GM12878 (cell line): ENCODE measurements around the gene TJP1. TPM values are rescaled to one million over a fixed set of nuclear protein-coding genes. Genes with fewer than 3 reads are reported as not detected.

Experiments used
- ATAC-seq: fragments of 200-7000 bp; cut with Tn5 transposase; 3 replicates; pipeline ENCODE4 v1.9.1; 2020; ENCODE audit warnings: mild to moderate bottlenecking, moderate library complexity
- BruUV-seq: library from RNA; stranded (reverse); fragments of 400-500 nt; replicated peaks from 2 replicates; lab custom pipeline; 2021; lab: Mats Ljungman, UMichigan
- CTCF ChIA-PET: fragments of 300-600 bp; sonication (Branson Sonifier 250); formaldehyde crosslinking; extraction: SDS; loops from one replicate; lab custom pipeline; 2021; ENCODE audit warnings: inconsistent platforms; lab: Yijun Ruan, JAX
- POLR2A ChIA-PET: fragments of 350-600 bp; formaldehyde crosslinking; extraction: SDS; loops from one replicate; lab custom pipeline; 2021; ENCODE audit warnings: inconsistent platforms; lab: Charles Lee
- RAD21 ChIA-PET: fragments of 300-600 bp; sonication (Branson Sonifier 250); formaldehyde crosslinking; loops from one replicate; lab custom pipeline; 2023; ENCODE audit warnings: antibody characterized with exemption; ENCODE audit not compliant: unreplicated experiment; lab: Charles Lee
- SMC1A ChIA-PET: fragments of 300-600 bp; sonication (Branson Sonifier 250); formaldehyde crosslinking; loops from one replicate; lab custom pipeline; 2023; ENCODE audit not compliant: unreplicated experiment, uncharacterized antibody; lab: Charles Lee
- DNase-seq: peaks from one replicate; pipeline ENCODE4 v3.0.0-alpha.2; 2011; ENCODE audit warnings: low read depth, low spot score
- FAIRE-seq: peaks from 3 replicates; lab custom pipeline; 2011; peaks lifted over from hg19 to GRCh38; lab: Jason Lieb, UNC
- H2AFZ ChIP-seq: 2 replicates; pipeline ENCODE4 v1.6.0; 2011; ENCODE audit warnings: low read depth, low read length, control low read depth; ENCODE audit not compliant: control insufficient read depth
- H3K27ac ChIP-seq: 2 replicates; pipeline ENCODE4 v1.5.1; 2011; ENCODE audit warnings: control low read depth; ENCODE audit not compliant: control insufficient read depth, insufficient read depth
- H3K27me3 ChIP-seq, 2 experiments: replicated peaks in 1 of 2; 2 replicates each; pipeline versions ENCODE4 v1.6.0 to v1.6.1; 2011; ENCODE audit warnings: low read length in 1 of 2; ENCODE audit not compliant: control insufficient read depth in 2 of 2, insufficient read depth in 2 of 2
- H3K36me3 ChIP-seq, 2 experiments: 2 replicates each; pipeline ENCODE4 v1.5.1; 2011; ENCODE audit warnings: low read length in 1 of 2; ENCODE audit not compliant: control insufficient read depth in 2 of 2, insufficient read depth in 2 of 2
- H3K4me1 ChIP-seq: 2 replicates; pipeline ENCODE4 v1.6.1; 2011; ENCODE audit warnings: mild to moderate bottlenecking, low read length, moderate library complexity, mixed read lengths; ENCODE audit not compliant: control insufficient read depth, insufficient read depth
- H3K4me2 ChIP-seq: 2 replicates; pipeline ENCODE4 v1.6.0; 2011; ENCODE audit warnings: control low read depth; ENCODE audit not compliant: control insufficient read depth, insufficient read depth
- H3K4me3 ChIP-seq: fragments of 200-600 bp; sonication (generic); 2 replicates; pipeline ENCODE4 v1.5.1; 2016
- H3K79me2 ChIP-seq: 2 replicates; pipeline ENCODE4 v1.6.0; 2011; ENCODE audit warnings: low read length; ENCODE audit not compliant: control insufficient read depth, insufficient read depth
- H3K9ac ChIP-seq: 2 replicates; pipeline ENCODE4 v1.8.0; 2011; ENCODE audit warnings: low read length, control low read depth, mixed read lengths; ENCODE audit not compliant: control insufficient read depth, insufficient read depth
- H3K9me3 ChIP-seq: replicated peaks from 3 replicates; pipeline ENCODE4 v1.5.1; 2011; ENCODE audit warnings: mild to moderate bottlenecking, low read length; ENCODE audit not compliant: control insufficient read depth, insufficient read depth
- H4K20me1 ChIP-seq: 2 replicates; pipeline ENCODE4 v1.6.0; 2011; ENCODE audit not compliant: control insufficient read depth, insufficient read depth
- BMI1 ChIP-seq: fragments of 450-650 bp; IDR thresholded peaks from 2 replicates; pipeline ENCODE4 v1.6.1; 2016; ENCODE audit warnings: mild to moderate bottlenecking, moderate library complexity, borderline replicate concordance
- CBFB ChIP-seq: IDR thresholded peaks from 2 replicates; pipeline ENCODE4 v1.6.1; 2016; ENCODE audit warnings: antibody characterized with exemption, low read depth
- DPF2 ChIP-seq: fragments of 450-650 bp; IDR thresholded peaks from 2 replicates; pipeline ENCODE4 v1.6.1; 2017; ENCODE audit warnings: mild to moderate bottlenecking
- EED ChIP-seq: sonication (generic); IDR thresholded peaks from 2 replicates; pipeline ENCODE4 v1.6.1; 2016; ENCODE audit warnings: antibody characterized with exemption, low read depth
- HDGF ChIP-seq: fragments of 450-650 bp; IDR thresholded peaks from 2 replicates; pipeline ENCODE4 v1.6.1; 2016; ENCODE audit warnings: antibody characterized with exemption
- IKZF1 ChIP-seq: fragments of 450-650 bp; conservative IDR thresholded peaks from 2 replicates; pipeline ENCODE4 v1.6.1; 2017; ENCODE audit warnings: antibody characterized with exemption, mild to moderate bottlenecking
- NFIC ChIP-seq: IDR thresholded peaks from 2 replicates; pipeline ENCODE4 v1.6.1; 2012; ENCODE audit warnings: low read depth, mild to moderate bottlenecking, inconsistent platforms, low read length, moderate library complexity
- POLR2A ChIP-seq: IDR thresholded peaks from 2 replicates; pipeline ENCODE4 v1.6.1; 2011; ENCODE audit warnings: low read depth, mild to moderate bottlenecking, low read length
- POU2F2 ChIP-seq: IDR thresholded peaks from 3 replicates; pipeline ENCODE4 v1.6.1; 2011; ENCODE audit warnings: low read depth, mild to moderate bottlenecking, low read length, borderline replicate concordance
- RAD51 ChIP-seq: fragments of 450-650 bp; IDR thresholded peaks from 2 replicates; pipeline ENCODE4 v1.6.1; 2016; ENCODE audit warnings: moderate library complexity, mild to moderate bottlenecking, inconsistent platforms
- SUZ12 ChIP-seq: fragments of 200-600 bp; sonication (generic); IDR thresholded peaks from one replicate; pipeline ENCODE4 v1.6.1; 2018; ENCODE audit warnings: antibody characterized with exemption, mild to moderate bottlenecking; ENCODE audit not compliant: unreplicated experiment
- TCF7 ChIP-seq: IDR thresholded peaks from 2 replicates; pipeline ENCODE4 v1.6.1; 2014; ENCODE audit warnings: antibody characterized with exemption, borderline replicate concordance
- YBX1 ChIP-seq: fragments of 450-650 bp; IDR thresholded peaks from 2 replicates; pipeline ENCODE4 v1.6.1; 2016; ENCODE audit warnings: antibody characterized with exemption
- ZNF207 ChIP-seq: fragments of 450-650 bp; IDR thresholded peaks from 2 replicates; pipeline ENCODE4 v1.6.1; 2014; ENCODE audit warnings: antibody characterized with exemption, mild to moderate bottlenecking, borderline replicate concordance
- WGBS: methylation state at CpG from one replicate; pipeline ENCODE4 v1.1.6; 2016; ENCODE audit warnings: low lambda C conversion rate; ENCODE audit not compliant: insufficient replicate concordance, insufficient coverage; ENCODE audit errors: missing lambda C conversion rate; 5-methylcytosine and 5-hydroxymethylcytosine counted together
- in situ Hi-C: fragments of 300-500 bp; cut with MboI; formaldehyde crosslinking; loops from 9 replicates; pipeline ENCODE4 v1.14.3; 2018; ENCODE audit warnings: mixed read lengths
- intact Hi-C: fragments of 100-400 bp; cut with micrococcal nuclease; formaldehyde crosslinking; loops from one replicate; pipeline ENCODE4 v1.14.2; 2022; ENCODE audit not compliant: unreplicated experiment
- polyA plus RNA-seq, 11 experiments: library from polyadenylated mRNA; depleted of rRNA in 4 of 11; unstranded in 6 of 11; stranded (reverse) in 5 of 11; fragments of >200 nt; fragmentation: Nextera tagmentation in 4 of 11; fragmentation: Illumina TruSeq in 1 of 11; extraction: Ambion mirVana in 4 of 11; extraction: Trizol in 1 of 11; gene quantifications; 1 replicate in 1 of 11; 2 replicates in 10 of 11; pipeline versions ENCODE4 v1.2.1 to v1.2.3, GENCODE V29; 2011 to 2016; ENCODE audit warnings: inconsistent platforms in 2 of 11, missing spikeins in 2 of 11, low read depth in 1 of 11
- total RNA-seq, 4 experiments: library from RNA; depleted of rRNA in 3 of 4; stranded (reverse); fragments of >200 nt in 3 of 4; fragmentation: Illumina TruSeq in 1 of 4; extraction: Trizol in 1 of 4; gene quantifications; 2 replicates each; pipeline versions ENCODE4 v1.2.1 to v1.2.3, GENCODE V29; 2013 to 2021
- TF ChIP-seq, protein P1 (sequence below): fragments of 450-650 bp; conservative IDR thresholded peaks from 2 replicates; pipeline ENCODE4 v1.6.1; 2017; ENCODE audit warnings: mild to moderate bottlenecking, moderate library complexity
- TF ChIP-seq, protein P2 (sequence below): fragments of 450-650 bp; IDR thresholded peaks from 2 replicates; pipeline ENCODE4 v1.6.1; 2017; ENCODE audit warnings: borderline replicate concordance

The TJP1 gene
- total and polyA plus RNA-seq, 10 of the 15 experiments (the other 5 are each of a cell fraction or from before 2014, with no cell fraction given): 0.01 to 0.49 (median 0.08) TPM; not detected in 7

DNA sequence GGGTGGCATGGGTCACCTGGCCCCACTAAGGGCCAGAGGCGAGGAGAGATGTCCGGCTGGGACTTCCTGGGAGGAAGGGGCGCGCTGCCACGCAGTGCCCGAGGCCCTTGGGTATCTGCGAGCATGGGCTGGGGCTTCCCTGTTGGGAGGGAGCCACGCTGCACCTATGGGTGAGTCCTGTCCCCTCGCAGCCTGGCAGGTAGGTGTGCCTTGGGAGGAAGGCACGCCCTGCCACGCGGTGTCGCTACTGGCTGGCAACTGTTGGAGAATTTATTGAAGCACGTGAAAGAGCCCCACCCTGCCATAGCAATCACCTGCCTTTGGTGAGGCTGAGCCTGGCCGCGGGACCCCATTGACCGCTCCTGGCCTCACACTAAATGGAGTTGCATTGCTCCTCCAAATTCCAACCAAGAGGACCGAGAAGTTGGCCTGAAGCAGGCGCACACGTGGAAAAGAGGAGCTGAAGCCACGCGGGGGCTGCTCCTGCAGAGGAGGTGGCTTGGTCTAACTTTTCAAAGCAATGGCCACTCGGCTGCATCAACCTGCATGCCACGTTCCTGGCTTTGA, 134.2 kb downstream of the TJP1 start (continued):
- TF ChIP-seq, protein P1, sequence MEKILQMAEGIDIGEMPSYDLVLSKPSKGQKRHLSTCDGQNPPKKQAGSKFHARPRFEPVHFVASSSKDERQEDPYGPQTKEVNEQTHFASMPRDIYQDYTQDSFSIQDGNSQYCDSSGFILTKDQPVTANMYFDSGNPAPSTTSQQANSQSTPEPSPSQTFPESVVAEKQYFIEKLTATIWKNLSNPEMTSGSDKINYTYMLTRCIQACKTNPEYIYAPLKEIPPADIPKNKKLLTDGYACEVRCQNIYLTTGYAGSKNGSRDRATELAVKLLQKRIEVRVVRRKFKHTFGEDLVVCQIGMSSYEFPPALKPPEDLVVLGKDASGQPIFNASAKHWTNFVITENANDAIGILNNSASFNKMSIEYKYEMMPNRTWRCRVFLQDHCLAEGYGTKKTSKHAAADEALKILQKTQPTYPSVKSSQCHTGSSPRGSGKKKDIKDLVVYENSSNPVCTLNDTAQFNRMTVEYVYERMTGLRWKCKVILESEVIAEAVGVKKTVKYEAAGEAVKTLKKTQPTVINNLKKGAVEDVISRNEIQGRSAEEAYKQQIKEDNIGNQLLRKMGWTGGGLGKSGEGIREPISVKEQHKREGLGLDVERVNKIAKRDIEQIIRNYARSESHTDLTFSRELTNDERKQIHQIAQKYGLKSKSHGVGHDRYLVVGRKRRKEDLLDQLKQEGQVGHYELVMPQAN: no peak
- no peak for TF ChIP-seq SUZ12
- TF ChIP-seq YBX1: no peak
- no peak for TF ChIP-seq CBFB
- no peak for TF ChIP-seq IKZF1
- TF ChIP-seq EED: no peak
- no peak for TF ChIP-seq NFIC

DNA sequence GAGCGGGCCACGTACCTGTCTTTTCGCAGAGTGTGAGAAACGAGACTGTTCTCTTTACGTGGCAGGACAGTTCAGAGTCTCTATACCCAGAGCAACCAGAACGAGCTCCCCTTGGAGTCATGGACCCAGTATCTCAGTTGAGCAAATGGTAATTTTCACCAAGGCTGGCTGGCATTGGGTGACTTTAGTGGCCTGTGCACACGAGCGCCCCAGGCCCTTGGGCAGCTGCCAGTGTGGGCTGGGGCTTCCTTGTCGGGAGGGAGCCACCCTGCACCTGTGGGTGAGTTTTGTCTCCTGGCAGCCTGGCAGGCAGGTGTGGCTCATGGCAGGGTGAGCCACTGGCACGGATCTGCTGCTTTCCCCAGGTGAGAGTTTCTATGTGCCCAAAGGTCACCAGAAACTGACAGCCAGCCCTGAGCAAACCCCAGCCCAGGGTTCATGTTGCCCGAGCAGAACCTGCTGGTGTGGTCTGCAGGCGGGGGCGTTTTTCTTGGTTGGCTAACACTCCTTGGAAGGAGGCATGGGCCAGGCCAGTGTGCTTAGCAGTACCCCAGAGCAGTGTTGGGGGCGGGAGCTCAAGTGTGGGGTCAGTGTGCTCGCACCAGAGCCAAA, 135.0 kb downstream of the TJP1 start:
- DNase-seq (no peak), ATAC-seq (no peak), FAIRE-seq (no peak)
- H3K9ac ChIP-seq: no peak overlapping the region
- no peaks in the 10 kb centered on the region for H4K20me1 ChIP-seq
- no peaks in the 10 kb centered on the region for H3K36me3 ChIP-seq
- intact Hi-C loops: no loop called here
- SMC1A ChIA-PET: no interaction called here
- H3K4me1 ChIP-seq: no peaks in the 10 kb centered on the region
- no peaks in the 10 kb centered on the region for H3K79me2 ChIP-seq
- WGBS: 34% methylated on average over 15 of the region's 15 CpGs
- no peak overlapping the region for H3K4me3 ChIP-seq
- no peak overlapping the region for H3K27ac ChIP-seq
- in situ Hi-C loops: no loop called here
- no peaks in the 10 kb centered on the region; the same call in 2 of the 3 replicates for H3K9me3 ChIP-seq
- CTCF ChIA-PET: no interaction called here
- POLR2A ChIA-PET: no interaction called here
- TF ChIP-seq POU2F2 (no peak), DPF2 (no peak), YBX1 (no peak), POLR2A (no peak), ZNF207 (no peak), TCF7 (no peak), HDGF (no peak), BMI1 (no peak), RAD51 (no peak)
- TF ChIP-seq, protein P2, sequence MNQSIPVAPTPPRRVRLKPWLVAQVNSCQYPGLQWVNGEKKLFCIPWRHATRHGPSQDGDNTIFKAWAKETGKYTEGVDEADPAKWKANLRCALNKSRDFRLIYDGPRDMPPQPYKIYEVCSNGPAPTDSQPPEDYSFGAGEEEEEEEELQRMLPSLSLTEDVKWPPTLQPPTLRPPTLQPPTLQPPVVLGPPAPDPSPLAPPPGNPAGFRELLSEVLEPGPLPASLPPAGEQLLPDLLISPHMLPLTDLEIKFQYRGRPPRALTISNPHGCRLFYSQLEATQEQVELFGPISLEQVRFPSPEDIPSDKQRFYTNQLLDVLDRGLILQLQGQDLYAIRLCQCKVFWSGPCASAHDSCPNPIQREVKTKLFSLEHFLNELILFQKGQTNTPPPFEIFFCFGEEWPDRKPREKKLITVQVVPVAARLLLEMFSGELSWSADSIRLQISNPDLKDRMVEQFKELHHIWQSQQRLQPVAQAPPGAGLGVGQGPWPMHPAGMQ: no peak
- TF ChIP-seq, all 136 proteins: peak for 0
- no peak overlapping the region for H2AFZ ChIP-seq
- no peaks in the 10 kb centered on the region for H3K27me3 ChIP-seq
- BruUV-seq: no TSS peak
- H3K4me2 ChIP-seq: no peak overlapping the region
- RAD21 ChIA-PET: no interaction called here
